ENCODE measurements around the gene MBIP. TPM values are rescaled to one million over a fixed set of nuclear protein-coding genes. Genes with fewer than 3 reads are reported as not detected.
"Not testable (repeated sequence)": the region's sequence is repeated elsewhere in the genome, so short reads cannot be mapped to it uniquely, and the experiment has no call there.

MBIP gene
- total RNA-seq, 1 donor from 2014 or later = 119 TPM

DNA sequence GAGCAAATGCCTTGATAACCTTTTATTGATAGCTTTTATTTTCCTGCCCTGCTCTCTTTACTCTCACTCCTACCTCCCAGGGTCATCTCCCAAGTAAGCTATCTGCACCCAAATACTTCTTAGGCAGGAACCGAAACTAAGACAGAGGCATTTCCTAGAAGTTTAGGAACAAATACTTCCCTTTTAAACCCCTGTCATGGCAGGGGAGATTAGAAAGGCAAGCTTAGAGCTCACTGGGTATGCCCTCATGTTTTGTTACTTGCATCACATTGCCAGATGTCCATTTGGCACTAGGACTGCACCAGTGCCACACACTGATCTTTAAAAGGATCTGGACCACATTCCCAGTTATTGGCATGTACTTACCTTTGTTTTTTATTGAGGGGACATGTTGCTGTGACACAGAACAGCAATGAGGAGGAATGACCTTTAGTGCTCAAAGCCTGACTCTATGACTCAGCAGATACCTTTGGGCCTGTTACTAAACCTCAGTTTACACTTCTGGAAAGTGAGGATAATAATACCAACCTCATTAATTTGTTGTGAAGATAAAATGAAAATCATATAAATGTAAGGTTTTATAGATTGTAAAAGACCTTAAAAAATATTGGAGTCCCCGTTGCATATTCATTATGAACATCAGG is 40.9 kb upstream of the MBIP start:
- Histone ChIP-seq H3K27ac (peak overlapping the region; percentile 30), H3K9me3 (peaks cover 8% of the 10 kb centered on the region), H3K4me1 (no peaks in the 10 kb centered on the region), H3K27me3 (no peaks in the 10 kb centered on the region), H3K4me3 (no peak overlapping the region), H3K36me3 (no peaks in the 10 kb centered on the region)
- intact Hi-C loops (cut with DNase I) = no loop called here
- DNase-seq = no peak
- peak; percentile 85 for ATAC-seq
- TF ChIP-seq CTCF (IDR thresholded peaks at IDR 0.05) = no peak

GRCh38 chr14:36356862-36357261 is 36.4 kb upstream of the MBIP start:
- Histone ChIP-seq H3K27me3 (no peaks in the 10 kb centered on the region), H3K4me3 (no peak overlapping the region), H3K9me3 (peaks cover 8% of the 10 kb centered on the region), H3K4me1 (no peaks in the 10 kb centered on the region), H3K27ac (no peak overlapping the region), H3K36me3 (no peaks in the 10 kb centered on the region)
- DNase-seq (no peak), ATAC-seq (no peak)
- intact Hi-C loops (cut with DNase I) = no loop called here
- TF ChIP-seq CTCF (IDR thresholded peaks at IDR 0.05) = no peak

- no peaks in the 10 kb centered on the region for H3K9me3 ChIP-seq
- TF ChIP-seq CTCF (IDR thresholded peaks at IDR 0.05) = no peak
- H3K27ac ChIP-seq = no peak overlapping the region
- H3K4me3 ChIP-seq = no peak overlapping the region
- H3K4me1 ChIP-seq = no peaks in the 10 kb centered on the region
- intact Hi-C loops (cut with DNase I) = no loop called here
- H3K27me3 ChIP-seq = no peaks in the 10 kb centered on the region
- H3K36me3 ChIP-seq = no peaks in the 10 kb centered on the region
- ATAC-seq (no peak), DNase-seq (no peak)
Observed at GRCh38 chr14:36346052-36346451, 25.6 kb upstream of the MBIP start.

DNA sequence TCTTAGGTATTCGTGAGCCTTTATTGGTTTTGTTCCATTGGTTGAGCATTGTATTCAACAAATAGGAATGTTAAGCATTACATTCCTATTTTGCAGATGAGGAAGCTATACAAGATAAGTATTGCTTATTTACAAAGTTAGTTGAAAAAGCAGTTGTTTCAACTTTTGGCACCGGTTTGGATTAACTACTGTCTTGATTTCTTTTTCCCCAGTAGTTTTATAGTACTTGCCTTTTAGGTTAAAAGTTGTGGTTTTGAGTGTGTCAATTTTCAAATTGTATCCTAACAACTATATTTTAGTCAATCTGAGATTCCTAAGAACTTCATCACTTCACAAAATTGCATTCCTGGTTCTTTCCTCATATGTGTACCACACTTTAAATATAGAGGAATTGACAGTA is 23.8 kb upstream of the MBIP start:
- H3K27me3 ChIP-seq = no peaks in the 10 kb centered on the region
- H3K4me3 ChIP-seq = no peak overlapping the region
- H3K36me3 ChIP-seq = no peaks in the 10 kb centered on the region
- no peaks in the 10 kb centered on the region for H3K4me1 ChIP-seq
- no peak overlapping the region for H3K27ac ChIP-seq
- ATAC-seq (no peak), DNase-seq (no peak)
- TF ChIP-seq CTCF (IDR thresholded peaks at IDR 0.05) = no peak
- intact Hi-C loops (cut with DNase I) = no loop called here
- H3K9me3 ChIP-seq = no peaks in the 10 kb centered on the region

GRCh38 chr14:36341811-36342210 is 21.4 kb upstream of the MBIP start:
- H3K36me3 ChIP-seq; H3K4me1 ChIP-seq; ATAC-seq; intact Hi-C loops (cut with DNase I); H3K9me3 ChIP-seq; H3K27me3 ChIP-seq; H3K4me3 ChIP-seq; H3K27ac ChIP-seq; DNase-seq: not testable (repeated sequence)

- H3K9me3 ChIP-seq = no peaks in the 10 kb centered on the region
- intact Hi-C loops (cut with DNase I) = no loop called here
- H3K27ac ChIP-seq = no peak overlapping the region
- no peaks in the 10 kb centered on the region for H3K4me1 ChIP-seq
- ATAC-seq = no peak
- no peaks in the 10 kb centered on the region for H3K27me3 ChIP-seq
- H3K36me3 ChIP-seq = no peaks in the 10 kb centered on the region
- no peak overlapping the region for H3K4me3 ChIP-seq
- DNase-seq = no peak
- TF ChIP-seq CTCF (IDR thresholded peaks at IDR 0.05) = no peak
Observed at GRCh38 chr14:36340276-36340890, 19.9 kb upstream of the MBIP start.

All from upper lobe of right lung (tissue), 1 donor.